Kasumi-1 (cell line): ENCODE results near the gene ECHDC1.

Experiments
- DNase-seq, 2 experiments: peaks; one replicate each; lab custom pipeline; 2025; lab: John Stamatoyannopoulos, UW

Gene ECHDC1

DNA sequence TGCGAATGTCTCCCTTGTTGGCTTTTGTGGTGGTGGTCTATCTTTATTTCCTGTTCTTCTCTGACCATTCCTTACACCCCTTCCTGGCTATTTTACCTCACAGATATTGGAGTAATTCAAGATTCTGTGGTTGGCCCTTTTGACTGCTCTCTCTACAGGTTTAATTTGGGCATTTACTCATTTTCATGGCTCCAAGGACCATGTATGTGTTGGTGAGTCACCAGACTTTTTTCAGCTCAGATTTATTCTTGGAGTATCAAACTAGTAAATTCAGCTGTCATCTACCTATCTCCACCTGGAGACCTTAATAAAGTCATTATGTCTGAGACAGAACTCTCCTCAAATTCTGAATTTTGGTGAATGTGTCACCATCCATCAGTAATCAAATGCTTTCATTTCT is 61.2 kb downstream of the ECHDC1 start:
- DNase-seq: no peak

- no peak for DNase-seq
These were observed 63.6 kb downstream of the ECHDC1 start for GRCh38 chr6:127279815-127280214.

DNA sequence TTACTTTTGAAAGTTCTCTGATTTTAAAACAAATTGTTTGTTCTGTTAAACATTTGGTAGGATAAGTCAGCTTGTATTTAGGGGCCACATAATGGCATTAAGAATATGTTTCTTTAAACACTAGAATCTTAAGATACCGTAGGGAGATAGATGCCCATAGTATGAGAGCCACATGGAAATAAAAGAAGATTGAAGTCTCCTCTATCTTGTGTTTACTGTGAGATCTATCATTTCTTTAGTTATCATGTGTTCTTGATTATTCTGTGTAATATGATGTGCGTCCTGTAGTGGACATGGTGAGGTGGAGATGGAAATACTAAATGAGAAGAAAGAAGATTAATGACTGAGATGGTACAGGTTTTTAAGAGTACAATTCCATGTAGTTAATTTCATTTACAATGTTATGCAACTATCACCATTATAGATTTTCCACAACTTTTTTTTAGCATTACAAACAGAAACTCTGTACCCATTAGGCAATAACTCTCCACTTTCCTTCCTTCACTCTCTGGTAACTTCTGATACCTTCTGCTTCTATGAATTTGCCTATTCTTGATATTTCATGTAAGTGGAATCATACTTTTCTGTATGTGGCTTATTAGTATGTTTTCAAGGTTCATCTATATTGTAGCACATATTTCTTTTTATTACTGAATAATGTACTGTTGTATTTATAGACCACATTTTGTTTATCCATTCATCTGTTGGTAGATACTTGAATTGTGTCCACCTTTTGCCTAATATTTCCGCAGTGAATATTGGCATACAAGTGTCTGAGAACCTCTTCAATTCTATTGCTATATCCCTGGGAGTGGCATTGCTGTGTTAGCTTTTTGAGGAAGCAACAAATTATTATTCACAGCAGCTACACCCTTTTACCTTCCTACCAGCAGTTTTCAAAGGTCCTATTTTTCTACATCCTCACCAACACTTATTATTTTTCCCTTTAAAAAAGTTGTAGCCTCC is 65.2 kb downstream of the ECHDC1 start:
- DNase-seq: no peak

- DNase-seq: no peak
These were observed 67.1 kb downstream of the ECHDC1 start for GRCh38 chr6:127276331-127276730.

- no peak for DNase-seq
These were observed 69.9 kb downstream of the ECHDC1 start for GRCh38 chr6:127273499-127273898.

DNA sequence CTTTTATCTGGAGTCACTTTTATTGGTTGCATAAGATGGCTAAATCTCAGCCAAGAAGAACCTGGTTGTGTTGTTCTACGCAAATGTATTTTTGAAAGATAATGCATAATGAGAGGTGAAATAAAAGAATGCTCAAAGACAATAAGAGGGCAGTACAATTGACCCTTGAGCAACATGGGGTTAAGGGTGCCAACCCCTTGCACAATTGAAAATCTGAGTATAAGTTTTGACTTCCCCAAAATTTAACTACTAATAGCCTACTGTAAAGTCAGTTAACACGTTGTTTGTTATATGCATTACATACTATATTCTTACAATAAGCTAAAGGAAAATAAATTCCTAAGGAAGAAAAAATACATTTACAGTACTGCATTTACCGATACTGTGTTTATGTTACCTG is 70.8 kb downstream of the ECHDC1 start:
- no peak for DNase-seq

DNA sequence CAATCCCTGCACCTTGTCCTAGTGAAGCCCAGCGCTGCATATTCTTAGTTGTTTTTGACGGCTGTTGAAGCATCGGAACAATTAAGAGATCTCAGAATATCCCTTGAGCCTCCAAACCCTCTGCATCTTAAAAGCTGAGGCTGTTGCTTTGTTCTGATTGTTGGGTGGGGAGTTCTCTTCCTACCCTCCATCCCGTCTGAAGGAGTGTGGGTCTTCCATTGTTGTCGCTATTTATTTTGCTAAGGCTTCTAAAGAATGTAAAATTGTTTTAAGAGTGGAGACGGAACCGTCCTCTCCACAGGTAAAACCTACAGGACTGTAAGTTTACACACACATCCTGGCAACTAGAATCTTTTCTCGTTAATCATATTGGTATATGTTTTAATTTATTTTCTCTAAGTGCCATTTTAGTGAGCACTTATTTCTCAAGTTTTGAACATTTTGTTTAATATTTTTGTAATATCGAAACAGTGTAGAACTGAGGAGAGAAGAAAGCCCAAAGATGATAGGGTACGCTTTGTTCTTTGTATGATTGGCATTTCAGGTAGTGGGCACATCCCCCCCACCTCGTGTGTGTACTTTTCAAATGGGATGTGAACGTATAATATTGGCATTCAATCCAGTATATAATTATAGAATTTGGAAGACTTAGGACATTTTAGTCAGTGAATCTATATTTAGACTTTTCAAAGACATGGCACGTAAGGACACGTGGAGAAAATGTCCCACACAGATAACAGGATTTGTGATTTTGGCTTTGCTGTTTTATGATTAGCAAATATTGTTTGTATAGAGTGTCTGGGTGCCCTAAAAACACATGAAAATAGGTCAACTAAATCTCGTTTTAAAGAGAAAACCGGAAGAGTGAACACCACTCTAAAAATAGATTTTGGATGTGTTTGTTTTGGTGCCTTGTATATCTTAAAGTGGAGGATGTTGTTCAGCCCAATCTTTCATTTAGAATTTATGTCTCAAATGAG is 75.5 kb downstream of the ECHDC1 start:
- no peak for DNase-seq

GRCh38 chr6:127266892-127267645 is 76.3 kb downstream of the ECHDC1 start:
- peak; percentile 59 to 68 for DNase-seq

DNA sequence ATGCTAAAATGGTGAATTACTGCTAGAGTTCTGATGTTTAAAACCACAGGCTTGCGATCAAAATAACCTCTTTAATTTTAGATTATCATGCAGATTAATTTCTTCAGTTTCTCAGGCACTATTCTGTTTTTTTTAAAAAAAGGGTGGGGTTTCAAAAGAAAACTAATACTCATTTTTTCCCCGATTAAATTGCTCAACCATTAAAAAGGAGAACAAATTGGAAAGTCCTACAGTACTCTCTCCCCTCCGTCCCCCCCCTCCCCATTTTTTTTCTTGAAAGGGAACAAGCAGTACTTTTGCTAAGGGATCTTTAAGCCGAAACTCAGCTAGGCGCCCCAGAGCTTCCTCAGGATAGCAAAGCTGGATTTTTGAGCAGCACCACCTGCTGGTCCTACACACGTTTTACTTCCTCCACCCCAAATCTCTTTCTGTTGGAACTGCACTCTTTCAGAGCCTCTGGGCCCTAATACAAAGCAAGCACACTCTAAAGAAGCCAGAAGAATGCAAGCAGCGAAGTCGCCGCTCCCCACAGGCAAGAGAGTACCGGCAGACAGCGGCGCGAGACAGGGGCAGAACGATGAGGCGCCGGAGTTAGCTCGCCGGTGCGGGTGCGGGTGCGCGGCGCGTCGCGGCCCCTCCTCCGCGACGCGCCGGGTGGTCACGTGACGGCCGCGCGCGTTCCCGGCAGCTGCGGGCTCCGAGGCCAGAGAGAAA is 77.1 kb downstream of the ECHDC1 start, which contains the start of gene RNF146:
Gene RNF146, plus strand, starts transcription at position 687 of the 714 bp plus-strand sequence. CDS start 13,475 bp downstream, outside the sequence.
- peak; percentile 91 to 92 for DNase-seq

- DNase-seq: no peak
These were observed 79.9 kb downstream of the ECHDC1 start for GRCh38 chr6:127263481-127263880.

- no peak for DNase-seq
These were observed 80.5 kb downstream of the ECHDC1 start for GRCh38 chr6:127262896-127263295.

GRCh38 chr6:127255286-127255685 is 88.1 kb downstream of the ECHDC1 start:
- no peak for DNase-seq

DNA sequence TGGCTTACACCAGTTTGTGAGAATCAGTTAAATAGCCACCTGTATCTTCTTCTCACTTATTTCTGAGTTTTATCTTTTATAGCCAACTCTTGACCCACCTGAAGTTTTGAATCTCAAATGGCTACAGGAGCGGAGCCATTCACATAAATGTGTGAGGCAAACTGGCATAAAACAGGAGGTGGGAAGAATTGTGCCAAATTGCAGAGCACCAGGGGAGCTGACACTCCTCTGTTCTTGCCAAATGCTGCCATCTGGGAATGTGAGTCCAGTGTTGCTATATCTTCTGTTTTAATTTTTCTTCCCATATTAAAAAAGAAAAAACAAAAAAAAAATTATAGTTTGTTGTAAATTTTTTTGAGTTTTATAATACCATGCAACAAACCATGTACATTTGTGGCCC is 93.8 kb downstream of the ECHDC1 start:
- DNase-seq: no peak

DNA sequence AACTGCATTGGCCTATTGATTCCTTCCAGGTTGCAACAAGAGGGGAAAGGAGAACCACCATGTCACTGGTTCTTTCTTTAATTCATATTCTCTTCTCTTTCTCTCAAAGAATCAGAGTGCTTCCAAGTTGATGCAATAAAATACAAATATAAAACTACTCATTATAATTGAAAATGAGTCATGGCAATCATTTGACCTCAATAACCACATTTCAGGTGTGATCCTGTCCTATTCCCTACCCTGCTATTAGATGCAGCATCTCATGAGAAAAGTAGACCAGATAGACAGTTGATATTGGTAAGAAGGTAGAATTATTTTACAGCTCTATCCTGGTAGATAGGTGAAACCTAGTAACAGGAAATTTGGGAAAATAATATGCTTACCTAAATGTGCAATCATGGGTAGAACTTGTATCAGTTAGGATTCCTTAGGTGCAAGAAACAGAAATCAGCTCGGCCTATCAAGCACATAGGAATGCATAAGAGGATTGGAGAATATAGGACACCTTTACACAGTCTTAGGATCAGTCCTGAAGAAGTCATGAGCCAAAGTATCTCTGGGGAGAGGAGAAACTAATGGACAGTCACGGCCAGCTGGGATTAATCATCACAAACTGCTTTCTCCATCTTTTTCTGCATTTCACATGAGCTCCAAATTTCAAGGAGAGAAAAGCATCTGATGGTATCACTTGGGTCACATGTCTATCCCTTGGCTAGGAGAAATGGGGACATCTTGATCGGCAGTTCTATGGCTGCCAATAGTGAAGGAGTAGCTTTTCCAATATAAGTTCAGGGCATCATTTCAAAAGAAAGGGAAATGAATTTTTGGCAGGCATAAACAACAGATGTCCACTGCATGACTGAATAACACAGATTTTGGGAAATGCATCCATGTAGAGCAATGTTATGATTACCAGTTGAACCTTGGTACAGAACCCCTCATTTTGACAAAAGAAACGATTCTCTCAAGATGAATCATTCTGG is 96.0 kb downstream of the ECHDC1 start:
- DNase-seq: no peak

DNA sequence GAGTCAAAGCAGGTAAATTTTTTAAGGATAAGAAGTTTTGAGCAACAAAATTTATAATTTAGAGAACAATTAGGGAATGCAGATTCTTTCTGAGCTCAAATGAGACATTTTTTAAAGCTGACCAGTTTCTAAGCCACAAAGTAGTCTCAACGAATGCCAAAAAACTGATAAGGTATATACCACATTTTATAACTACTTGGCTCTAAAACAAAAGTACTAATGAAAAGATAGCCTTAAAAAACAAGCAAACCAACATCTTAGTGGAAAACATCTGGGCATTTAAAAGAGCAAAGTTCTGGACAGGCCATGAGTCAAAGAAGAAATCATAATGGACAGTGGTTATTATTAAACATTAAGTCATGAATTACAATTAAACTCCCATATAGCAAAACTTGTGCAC is 99.9 kb downstream of the ECHDC1 start:
- no peak for DNase-seq
